WTC11 (cell line): ENCODE measurements around the gene BLOC1S3. TPM values are rescaled to one million over a fixed set of nuclear protein-coding genes. Genes with fewer than 3 reads are reported as not detected.

Source experiments
- ATAC-seq: fragments of 200-7000 bp; cut with Tn5 transposase; 2 replicates; pipeline ENCODE4 v1.10.0; 2021; ENCODE audit warnings: mild to moderate bottlenecking, moderate library complexity
- CTCF ChIA-PET: fragments of 300-600 bp; sonication (Branson Sonifier 250); formaldehyde crosslinking; loops from one replicate; lab custom pipeline; 2021; ENCODE audit warnings: antibody characterized with exemption; lab: Charles Lee
- POLR2A ChIA-PET: fragments of 350-600 bp; sonication (Branson Sonifier 250); formaldehyde crosslinking; loops from one replicate; lab custom pipeline; 2021; ENCODE audit warnings: antibody characterized with exemption; lab: Charles Lee
- DNase-seq: peaks from one replicate; pipeline ENCODE4 v3.0.0; 2021; ENCODE audit warnings: low spot score
- H3K27ac Mint-ChIP-seq: 2 replicates; pipeline ENCODE4 v1.8.0; 2021; ENCODE audit warnings: mixed read lengths
- H3K27me3 Mint-ChIP-seq: 2 replicates; pipeline ENCODE4 v1.8.0; 2021; ENCODE audit warnings: low read depth, mild to moderate bottlenecking, moderate library complexity, mixed read lengths
- H3K36me3 Mint-ChIP-seq: 2 replicates; pipeline ENCODE4 v1.8.0; 2021; ENCODE audit warnings: mixed read lengths
- H3K4me1 Mint-ChIP-seq: 2 replicates; pipeline ENCODE4 v1.8.0; 2022; ENCODE audit warnings: mixed read lengths
- H3K4me3 Mint-ChIP-seq: 2 replicates; pipeline ENCODE4 v1.8.0; 2021; ENCODE audit warnings: mild to moderate bottlenecking, moderate library complexity, mixed read lengths
- H3K9me3 Mint-ChIP-seq: 2 replicates; pipeline ENCODE4 v1.8.0; 2021; ENCODE audit warnings: mixed read lengths
- ATF6 ChIP-seq: sonication (generic); formaldehyde crosslinking; IDR thresholded peaks from 2 replicates; pipeline ENCODE4 v1.8.1; 2023; ENCODE audit warnings: mild to moderate bottlenecking, missing genetic modification reagents
- CDX4 ChIP-seq: fragments of 250-450 bp; sonication (Bioruptor Pico); IDR thresholded peaks from 2 replicates; pipeline ENCODE4 v1.9.0; 2021; ENCODE audit warnings: moderate library complexity, mild to moderate bottlenecking, inconsistent platforms, borderline replicate concordance
- CREB1 ChIP-seq: sonication (generic); formaldehyde crosslinking; IDR thresholded peaks from 2 replicates; pipeline ENCODE4 v1.8.0; 2023; ENCODE audit warnings: mild to moderate bottlenecking, missing genetic modification reagents
- ETV6 ChIP-seq: sonication (generic); formaldehyde crosslinking; IDR thresholded peaks from 2 replicates; pipeline ENCODE4 v1.8.1; 2022; ENCODE audit warnings: mild to moderate bottlenecking, missing genetic modification reagents
- FOXJ3 ChIP-seq: sonication (generic); formaldehyde crosslinking; IDR thresholded peaks from 2 replicates; pipeline ENCODE4 v1.9.0; 2021; ENCODE audit warnings: missing genetic modification reagents, mild to moderate bottlenecking, borderline replicate concordance
- NR1H2 ChIP-seq: sonication (generic); formaldehyde crosslinking; IDR thresholded peaks from 2 replicates; pipeline ENCODE4 v1.9.0; 2021; ENCODE audit warnings: mild to moderate bottlenecking, moderate library complexity, missing genetic modification reagents
- NR3C1 ChIP-seq: sonication (generic); formaldehyde crosslinking; conservative IDR thresholded peaks from 2 replicates; pipeline ENCODE4 v1.8.1; 2023; ENCODE audit warnings: low read depth, mild to moderate bottlenecking, missing genetic modification reagents
- TP53 ChIP-seq: sonication (generic); formaldehyde crosslinking; IDR thresholded peaks from 2 replicates; pipeline ENCODE4 v1.8.1; 2023; ENCODE audit warnings: mild to moderate bottlenecking, missing genetic modification reagents
- ZBTB21 ChIP-seq: sonication (generic); formaldehyde crosslinking; IDR thresholded peaks from 2 replicates; pipeline ENCODE4 v1.8.1; 2023; ENCODE audit warnings: mild to moderate bottlenecking, missing genetic modification reagents, borderline replicate concordance
- ZNF138 ChIP-seq: sonication (generic); formaldehyde crosslinking; conservative IDR thresholded peaks from 2 replicates; pipeline ENCODE4 v1.8.1; 2022; ENCODE audit warnings: mild to moderate bottlenecking, moderate library complexity, missing genetic modification reagents
- ZNF219 ChIP-seq: sonication (generic); formaldehyde crosslinking; IDR thresholded peaks from 2 replicates; pipeline ENCODE4 v1.8.0; 2023; ENCODE audit warnings: missing genetic modification reagents, mild to moderate bottlenecking, borderline replicate concordance
- ZNF263 ChIP-seq: sonication (generic); formaldehyde crosslinking; IDR thresholded peaks from 2 replicates; pipeline ENCODE4 v1.8.1; 2022; ENCODE audit warnings: low read depth, mild to moderate bottlenecking, moderate library complexity, missing genetic modification reagents
- total RNA-seq: library from RNA; stranded (reverse); gene quantifications from 3 replicates; pipeline ENCODE4 v1.2.3, GENCODE V29; 2021
- TF ChIP-seq, protein P1 (sequence below): sonication (generic); formaldehyde crosslinking; IDR thresholded peaks from 2 replicates; pipeline ENCODE4 v1.8.0; 2022; ENCODE audit warnings: mild to moderate bottlenecking, missing genetic modification reagents
- TF ChIP-seq, protein P2 (sequence below): fragments of 250-450 bp; sonication (Bioruptor Pico); IDR thresholded peaks from 2 replicates; pipeline ENCODE4 v1.9.0; 2021; ENCODE audit warnings: mild to moderate bottlenecking
- TF ChIP-seq, protein P3 (sequence below): sonication (generic); formaldehyde crosslinking; IDR thresholded peaks from 2 replicates; pipeline ENCODE4 v1.8.0; 2023; ENCODE audit warnings: mild to moderate bottlenecking, missing genetic modification reagents

The BLOC1S3 gene
- total RNA-seq, 1 experiment from 2014 or later: 10.0 TPM

DNA sequence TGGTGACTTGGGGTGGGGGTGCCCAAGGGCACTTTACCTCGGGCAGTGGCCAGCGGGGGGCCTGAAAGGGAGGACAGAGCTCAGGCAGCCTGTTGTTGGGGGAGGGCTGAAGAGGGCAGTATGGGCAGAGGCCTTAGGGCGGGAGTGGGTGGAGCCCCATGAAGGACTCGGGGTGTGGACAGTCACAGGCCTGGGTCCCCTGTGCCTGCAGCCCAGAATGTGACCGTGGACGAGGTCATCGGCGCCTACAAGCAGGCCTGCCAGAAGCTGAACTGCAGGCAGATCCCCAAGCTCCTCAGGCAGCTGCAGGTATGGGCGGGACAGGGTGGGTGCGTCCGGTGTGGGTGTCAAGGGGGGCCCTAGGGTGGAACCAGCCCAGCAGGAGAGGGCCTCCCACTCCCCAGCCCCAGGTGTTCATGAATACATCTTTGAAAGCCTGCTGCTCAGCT, 40.3 kb upstream of the BLOC1S3 start:
- peaks cover 10% of the 10 kb centered on the region for H3K36me3 Mint-ChIP-seq
- no peaks in the 10 kb centered on the region for H3K9me3 Mint-ChIP-seq
- H3K4me1 Mint-ChIP-seq: peaks cover 31% of the 10 kb centered on the region
- ATAC-seq: peak; percentile 21; the same call in 1 of the 2 replicates
- no peaks in the 10 kb centered on the region for H3K27me3 Mint-ChIP-seq
- CTCF ChIA-PET: interaction anchor here (0.5 to 4.0 kb wide), 7 partner anchors 10 to 126 kb away, joined by 3 to 19 read pairs (median 5); no protein-coding TSS in a partner anchor
- H3K4me3 Mint-ChIP-seq: no peak overlapping the region
- POLR2A ChIA-PET: no interaction called here
- H3K27ac Mint-ChIP-seq: peak overlapping the region; percentile 80
- DNase-seq: no peak
- TF ChIP-seq TP53 (CRISPR knock-in tag) (no peak), ZNF219 (CRISPR knock-in tag) (no peak), ZNF138 (CRISPR knock-in tag) (no peak), ZBTB21 (CRISPR knock-in tag) (no peak), CREB1 (CRISPR knock-in tag) (no peak), ATF6 (no peak), NR3C1 (CRISPR knock-in tag) (no peak), ZNF263 (CRISPR knock-in tag) (no peak)

DNA sequence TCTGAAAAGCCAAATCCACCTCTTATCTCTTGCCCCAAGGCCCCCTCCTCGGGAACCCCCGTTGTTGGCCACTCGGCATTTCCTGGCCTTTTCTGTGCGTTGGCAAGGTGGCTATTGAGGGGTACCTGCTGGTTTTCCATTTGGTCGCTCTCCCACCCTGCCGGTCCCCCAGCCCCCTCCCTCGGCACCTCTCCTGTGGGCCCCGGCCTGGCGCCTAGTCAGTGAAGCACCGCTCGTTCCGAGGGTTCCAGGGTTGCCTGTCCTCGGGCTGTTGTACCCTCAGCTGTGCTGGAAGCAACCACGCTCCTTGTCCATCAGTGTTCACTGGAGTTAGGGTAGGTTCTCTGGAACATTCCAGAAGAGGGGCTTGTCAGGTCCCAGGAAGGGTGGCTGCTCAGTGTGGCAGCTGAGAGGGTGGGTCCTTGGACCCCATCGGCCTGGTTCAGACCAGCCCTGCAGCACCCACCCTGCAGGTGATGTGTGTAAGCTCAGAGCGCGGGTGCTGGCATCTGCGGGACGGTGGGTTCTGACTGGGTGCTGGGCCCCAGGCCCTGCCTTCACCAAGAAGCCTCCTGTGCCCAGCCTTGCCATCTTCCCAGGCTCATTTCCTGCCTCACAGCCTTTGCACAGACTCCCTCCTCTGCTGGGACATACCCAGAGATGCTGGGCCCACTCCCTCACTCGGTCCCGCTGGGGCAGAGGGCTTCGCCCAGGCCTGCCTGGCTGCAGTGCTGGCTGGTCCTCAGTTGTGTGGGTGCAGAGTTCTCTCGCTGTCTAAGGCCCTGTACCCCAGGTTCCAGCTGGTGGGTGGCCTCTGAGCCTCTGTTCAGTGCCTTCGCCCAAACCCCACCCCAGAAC, 39.1 kb upstream of the BLOC1S3 start:
- DNase-seq (no peak), ATAC-seq (no peak)
- Mint-ChIP-seq H3K4me3 (no peak overlapping the region), H3K36me3 (peaks cover 10% of the 10 kb centered on the region), H3K9me3 (no peaks in the 10 kb centered on the region), H3K27ac (peak overlapping the region; percentile 80), H3K27me3 (no peaks in the 10 kb centered on the region), H3K4me1 (peaks cover 25% of the 10 kb centered on the region)
- POLR2A ChIA-PET: no interaction called here
- CTCF ChIA-PET: interaction anchor here (0.9 kb wide), 1 partner anchor 16 kb away, joined by 3 read pairs; no protein-coding TSS in a partner anchor
- TF ChIP-seq FOXJ3 (no peak), CDX4 (CRISPR knock-in tag) (no peak), NR1H2 (CRISPR knock-in tag) (no peak), ETV6 (CRISPR knock-in tag) (no peak)
- TF ChIP-seq, protein P1, sequence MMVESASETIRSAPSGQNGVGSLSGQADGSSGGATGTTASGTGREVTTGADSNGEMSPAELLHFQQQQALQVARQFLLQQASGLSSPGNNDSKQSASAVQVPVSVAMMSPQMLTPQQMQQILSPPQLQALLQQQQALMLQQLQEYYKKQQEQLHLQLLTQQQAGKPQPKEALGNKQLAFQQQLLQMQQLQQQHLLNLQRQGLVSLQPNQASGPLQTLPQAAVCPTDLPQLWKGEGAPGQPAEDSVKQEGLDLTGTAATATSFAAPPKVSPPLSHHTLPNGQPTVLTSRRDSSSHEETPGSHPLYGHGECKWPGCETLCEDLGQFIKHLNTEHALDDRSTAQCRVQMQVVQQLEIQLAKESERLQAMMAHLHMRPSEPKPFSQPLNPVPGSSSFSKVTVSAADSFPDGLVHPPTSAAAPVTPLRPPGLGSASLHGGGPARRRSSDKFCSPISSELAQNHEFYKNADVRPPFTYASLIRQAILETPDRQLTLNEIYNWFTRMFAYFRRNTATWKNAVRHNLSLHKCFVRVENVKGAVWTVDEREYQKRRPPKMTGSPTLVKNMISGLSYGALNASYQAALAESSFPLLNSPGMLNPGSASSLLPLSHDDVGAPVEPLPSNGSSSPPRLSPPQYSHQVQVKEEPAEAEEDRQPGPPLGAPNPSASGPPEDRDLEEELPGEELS: no peak
- TF ChIP-seq, protein P2, sequence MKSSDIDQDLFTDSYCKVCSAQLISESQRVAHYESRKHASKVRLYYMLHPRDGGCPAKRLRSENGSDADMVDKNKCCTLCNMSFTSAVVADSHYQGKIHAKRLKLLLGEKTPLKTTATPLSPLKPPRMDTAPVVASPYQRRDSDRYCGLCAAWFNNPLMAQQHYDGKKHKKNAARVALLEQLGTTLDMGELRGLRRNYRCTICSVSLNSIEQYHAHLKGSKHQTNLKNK (CRISPR knock-in tag): no peak
- TF ChIP-seq, protein P3, sequence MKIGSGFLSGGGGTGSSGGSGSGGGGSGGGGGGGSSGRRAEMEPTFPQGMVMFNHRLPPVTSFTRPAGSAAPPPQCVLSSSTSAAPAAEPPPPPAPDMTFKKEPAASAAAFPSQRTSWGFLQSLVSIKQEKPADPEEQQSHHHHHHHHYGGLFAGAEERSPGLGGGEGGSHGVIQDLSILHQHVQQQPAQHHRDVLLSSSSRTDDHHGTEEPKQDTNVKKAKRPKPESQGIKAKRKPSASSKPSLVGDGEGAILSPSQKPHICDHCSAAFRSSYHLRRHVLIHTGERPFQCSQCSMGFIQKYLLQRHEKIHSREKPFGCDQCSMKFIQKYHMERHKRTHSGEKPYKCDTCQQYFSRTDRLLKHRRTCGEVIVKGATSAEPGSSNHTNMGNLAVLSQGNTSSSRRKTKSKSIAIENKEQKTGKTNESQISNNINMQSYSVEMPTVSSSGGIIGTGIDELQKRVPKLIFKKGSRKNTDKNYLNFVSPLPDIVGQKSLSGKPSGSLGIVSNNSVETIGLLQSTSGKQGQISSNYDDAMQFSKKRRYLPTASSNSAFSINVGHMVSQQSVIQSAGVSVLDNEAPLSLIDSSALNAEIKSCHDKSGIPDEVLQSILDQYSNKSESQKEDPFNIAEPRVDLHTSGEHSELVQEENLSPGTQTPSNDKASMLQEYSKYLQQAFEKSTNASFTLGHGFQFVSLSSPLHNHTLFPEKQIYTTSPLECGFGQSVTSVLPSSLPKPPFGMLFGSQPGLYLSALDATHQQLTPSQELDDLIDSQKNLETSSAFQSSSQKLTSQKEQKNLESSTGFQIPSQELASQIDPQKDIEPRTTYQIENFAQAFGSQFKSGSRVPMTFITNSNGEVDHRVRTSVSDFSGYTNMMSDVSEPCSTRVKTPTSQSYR (CRISPR knock-in tag): no peak
